ENCODE data around the gene SLIT3. TPM values are rescaled to one million over a fixed set of nuclear protein-coding genes. Genes with fewer than 3 reads are reported as not detected.

SLIT3 gene
- total RNA-seq, 1 donor from 2014 or later = 3.3 TPM

DNA sequence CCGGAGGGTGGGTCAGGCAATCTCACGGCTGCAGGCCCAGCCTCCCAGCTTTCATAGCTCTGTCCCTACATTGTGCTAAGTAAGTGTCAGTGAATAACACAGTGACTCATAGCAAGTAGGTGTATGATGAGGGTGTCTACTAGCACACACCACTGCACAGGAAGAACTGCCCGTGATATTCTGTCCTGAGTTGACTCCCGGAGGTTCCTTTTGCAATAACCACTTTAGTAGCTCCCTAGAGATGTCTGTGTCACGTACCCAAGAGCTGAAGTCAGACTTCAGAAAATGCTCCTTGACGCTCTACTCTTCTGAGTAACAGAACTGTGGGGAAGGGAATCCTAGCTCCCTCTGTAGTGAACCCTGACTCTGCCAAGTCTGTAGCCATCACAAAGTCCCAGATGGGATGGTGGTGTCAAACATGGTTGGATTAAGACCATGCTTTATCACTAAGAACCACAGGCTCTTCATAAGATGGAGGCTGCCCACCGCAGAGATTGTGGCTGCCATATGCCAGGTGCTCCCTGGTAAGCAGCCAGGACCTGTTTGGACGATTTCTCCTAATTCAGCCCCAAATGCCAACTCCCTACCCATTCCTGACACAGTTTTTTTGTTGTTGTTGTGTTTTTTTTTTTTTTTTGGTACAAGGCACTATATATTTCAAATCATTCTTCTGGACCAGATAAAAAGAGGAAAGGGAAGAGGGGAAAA is 369.1 kb downstream of the SLIT3 start:
- peak; percentile 98 for DNase-seq (ENCODE audit: low read depth)

DNA sequence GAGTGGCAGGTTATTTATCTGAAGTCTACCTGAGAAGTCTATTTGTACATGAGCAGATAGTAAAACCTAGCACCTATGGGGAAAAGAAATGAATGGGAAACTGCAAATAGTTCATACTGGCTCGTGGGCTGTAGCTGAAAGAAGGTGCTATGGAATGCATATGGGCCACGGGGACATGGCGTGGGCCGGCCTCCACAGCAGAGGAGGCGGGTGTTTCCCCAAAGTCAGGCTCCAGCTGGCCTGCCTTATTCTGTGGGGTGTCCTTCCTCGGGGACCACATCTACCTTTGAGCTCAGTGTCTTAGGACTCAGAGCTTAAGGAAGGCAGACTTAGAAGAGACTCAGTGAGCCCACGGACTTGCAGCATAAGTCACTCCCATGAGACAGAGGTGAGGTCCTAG is 371.3 kb downstream of the SLIT3 start:
- no peak for DNase-seq (ENCODE audit: low read depth)

DNA sequence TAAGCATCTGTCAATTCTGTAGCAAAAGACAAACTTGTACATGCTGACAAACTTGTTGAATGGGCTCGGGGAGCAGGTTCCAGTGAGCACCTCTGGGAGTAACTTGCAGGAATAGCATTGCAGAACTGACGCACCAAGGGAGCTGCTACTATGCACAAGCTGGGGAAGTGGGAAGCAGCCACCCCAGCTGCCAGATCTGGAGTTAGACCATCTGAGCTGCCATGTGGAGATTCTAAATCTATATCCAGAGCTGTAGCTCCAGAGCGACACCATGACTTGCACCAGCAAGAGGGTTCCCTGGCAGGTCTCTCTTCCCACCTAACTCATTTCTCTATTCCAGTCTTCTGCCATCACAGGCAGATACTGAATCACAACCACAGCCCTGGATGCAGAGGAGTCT is 375.8 kb downstream of the SLIT3 start:
- no peak for DNase-seq (ENCODE audit: low read depth)

DNA sequence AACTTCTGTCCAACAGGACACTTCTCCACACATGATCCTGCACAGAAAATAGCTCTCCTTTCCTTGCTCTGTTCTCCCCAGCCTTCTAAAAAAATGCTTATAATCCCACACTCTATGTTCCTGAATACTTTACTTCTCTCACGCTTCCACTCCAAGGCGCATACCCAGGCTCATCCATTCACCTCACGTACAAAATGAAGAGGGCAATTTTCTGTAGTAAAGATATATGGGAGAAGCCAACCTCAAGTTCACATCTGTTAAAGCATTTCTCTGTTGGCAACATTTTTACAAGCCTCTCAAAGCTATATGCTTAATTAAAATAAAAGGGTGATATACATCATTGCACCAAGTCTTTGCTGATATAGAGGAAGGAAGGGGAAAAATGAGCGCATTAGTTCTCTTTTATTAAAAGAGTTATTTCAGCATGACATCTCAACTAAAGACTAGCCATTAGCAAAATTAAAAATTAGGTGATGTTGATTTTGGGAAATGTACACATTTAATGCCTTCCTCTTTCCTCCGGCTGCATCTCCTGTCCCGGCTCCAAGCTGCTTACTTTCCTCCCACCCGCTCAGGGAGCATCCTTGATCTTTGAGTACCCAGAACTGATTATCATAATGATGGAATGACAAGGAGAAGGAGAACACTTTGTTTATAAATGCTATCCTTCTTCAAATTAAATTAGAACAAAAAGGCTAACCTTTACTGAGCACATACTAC is 379.6 kb downstream of the SLIT3 start:
- no peak for DNase-seq (ENCODE audit: low read depth)

DNA sequence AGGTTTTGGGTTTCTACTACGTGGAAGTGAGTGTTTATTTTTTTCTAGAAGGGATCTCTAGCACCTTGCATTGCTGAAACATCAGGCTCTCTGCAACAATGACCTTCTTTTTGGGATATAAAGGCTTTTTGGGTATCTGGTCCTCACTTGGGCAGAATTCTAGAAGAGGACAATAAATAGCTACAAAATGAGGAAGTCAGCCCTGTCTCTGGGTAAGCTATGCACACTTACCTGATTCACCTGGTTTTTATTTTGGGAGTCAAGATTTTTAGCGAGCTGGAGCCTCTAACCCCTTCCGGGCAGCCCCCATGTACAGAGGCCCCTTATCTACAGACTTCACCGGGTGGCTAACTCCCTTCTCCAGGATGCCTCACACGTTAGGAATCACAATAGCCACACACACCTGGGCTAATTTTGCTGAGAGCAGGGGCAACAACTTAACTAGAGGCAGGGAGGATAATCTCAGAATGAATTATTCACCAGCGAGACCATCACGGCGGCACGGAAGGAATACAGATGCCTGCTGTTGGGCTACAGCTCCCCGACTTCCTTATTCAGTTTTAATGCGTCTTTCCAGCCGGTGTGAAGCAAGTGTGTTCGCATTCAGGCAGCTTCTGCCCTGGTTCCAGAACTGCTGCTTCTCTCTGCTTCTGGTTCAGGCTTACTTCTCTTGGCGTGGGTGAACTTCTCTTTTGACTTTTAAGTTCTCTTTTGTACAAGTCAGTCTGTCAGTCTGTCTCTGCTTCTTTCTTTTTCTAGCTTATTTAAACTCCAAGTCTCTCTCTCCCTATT is 380.7 kb downstream of the SLIT3 start:
- no peak for DNase-seq (ENCODE audit: low read depth)

DNA sequence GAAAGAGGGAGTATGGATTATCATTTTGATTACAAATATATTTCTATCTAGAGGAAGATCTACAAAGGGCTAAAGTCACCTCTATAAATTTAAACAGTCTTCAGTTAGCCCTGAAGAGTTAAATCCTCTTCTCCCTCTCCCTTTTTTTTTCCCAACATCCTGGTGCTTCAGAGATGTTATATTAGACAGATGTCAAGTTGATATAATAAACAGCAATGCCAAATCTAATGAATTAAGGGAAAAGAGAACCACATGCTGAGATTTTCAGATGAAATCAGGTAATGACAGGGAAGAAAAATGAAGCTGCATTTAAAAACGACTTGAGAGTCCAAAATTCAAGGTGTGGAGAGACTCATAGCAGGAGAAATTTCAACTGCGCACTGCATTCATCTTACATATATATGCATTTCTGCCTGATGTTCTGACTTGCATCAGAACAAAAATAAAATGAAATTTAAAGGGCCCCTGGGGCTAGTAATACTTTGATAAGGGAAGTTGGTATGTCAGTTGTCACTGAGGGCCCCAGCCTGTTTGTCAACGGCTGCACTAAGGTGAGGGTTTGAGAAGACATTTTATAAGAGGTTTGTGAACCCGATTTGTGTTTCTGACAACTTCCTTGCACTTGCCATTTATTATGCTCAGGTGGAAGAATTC is 382.9 kb downstream of the SLIT3 start:
- DNase-seq (ENCODE audit: low read depth) = no peak

DNA sequence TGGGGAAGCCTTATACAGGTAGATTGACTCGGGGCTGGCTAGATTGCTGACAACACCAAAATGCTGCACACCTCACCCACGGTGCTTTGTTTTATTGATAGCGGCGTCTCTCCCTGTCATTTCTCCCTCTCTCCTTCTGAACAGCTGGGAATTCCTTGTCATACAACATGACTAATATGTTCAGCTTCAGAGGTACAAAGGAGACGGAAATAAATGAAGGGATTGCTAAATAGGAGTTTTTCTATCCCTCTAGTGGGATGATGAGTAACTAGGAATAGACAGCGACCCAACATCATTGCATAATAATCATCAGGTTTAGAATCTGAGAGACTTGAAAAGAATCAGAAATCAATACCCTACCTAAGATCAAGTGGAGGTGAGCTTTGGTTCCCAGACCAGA is 384.1 kb downstream of the SLIT3 start:
- DNase-seq (ENCODE audit: low read depth) = peak; percentile 80

DNA sequence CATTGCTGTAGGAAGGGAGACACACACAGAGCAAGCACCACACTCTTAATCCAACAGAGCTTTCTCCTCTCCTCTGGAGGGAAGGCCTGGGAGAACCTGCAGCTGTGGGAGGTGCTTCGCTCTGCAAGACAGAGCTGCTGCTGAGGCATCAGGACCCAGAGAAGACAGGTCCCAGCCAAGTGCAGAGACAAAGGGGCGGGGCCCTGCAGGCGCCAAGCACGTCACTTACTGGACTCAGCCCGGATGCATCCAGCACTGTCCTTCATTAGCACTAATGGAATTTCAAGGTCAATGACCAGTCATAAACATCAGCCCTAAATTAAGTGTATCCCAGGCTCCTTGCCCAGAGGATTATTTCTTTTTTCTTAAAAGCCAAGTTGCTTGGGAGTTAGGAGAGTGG is 384.7 kb downstream of the SLIT3 start:
- peak; percentile 15 for DNase-seq (ENCODE audit: low read depth)

DNA sequence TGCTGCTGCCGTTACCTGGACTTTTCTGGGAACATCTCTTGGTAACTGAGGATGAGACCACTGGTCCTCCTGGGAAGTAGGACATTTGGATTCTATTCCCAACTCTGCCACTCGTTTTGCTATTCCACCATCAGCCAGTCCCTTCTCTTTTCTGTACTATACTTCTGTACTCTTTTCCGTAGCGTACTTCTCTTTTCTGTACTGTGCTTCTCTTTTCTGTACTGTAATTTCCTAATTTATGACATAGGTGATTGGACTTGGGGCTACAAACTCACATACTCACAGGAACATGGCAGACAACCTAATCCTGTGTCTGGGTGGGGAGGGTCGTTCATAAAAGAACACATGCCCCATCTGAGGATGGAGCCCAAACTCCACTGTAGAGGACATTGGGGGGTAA is 386.4 kb downstream of the SLIT3 start:
- no peak for DNase-seq (ENCODE audit: low read depth)

DNA sequence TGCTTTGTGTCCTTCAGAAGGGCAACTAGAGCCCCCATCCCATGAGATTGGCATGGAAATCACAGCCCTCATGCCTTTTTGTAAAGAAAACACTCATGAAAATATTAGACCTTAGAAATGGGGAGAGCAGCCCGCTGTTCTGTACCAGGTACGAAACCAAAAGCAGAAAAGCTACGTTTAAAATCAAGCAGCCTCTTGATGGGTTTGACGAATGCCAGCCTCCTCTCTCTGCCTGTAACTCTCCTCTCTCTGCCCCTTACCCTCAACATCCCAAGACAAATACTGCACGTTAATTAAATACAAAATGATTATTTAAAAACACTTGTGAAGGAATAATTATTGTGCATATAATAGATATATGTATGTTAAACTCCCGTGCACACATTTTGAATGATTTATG is 390.1 kb downstream of the SLIT3 start:
- DNase-seq (ENCODE audit: low read depth) = no peak

DNA sequence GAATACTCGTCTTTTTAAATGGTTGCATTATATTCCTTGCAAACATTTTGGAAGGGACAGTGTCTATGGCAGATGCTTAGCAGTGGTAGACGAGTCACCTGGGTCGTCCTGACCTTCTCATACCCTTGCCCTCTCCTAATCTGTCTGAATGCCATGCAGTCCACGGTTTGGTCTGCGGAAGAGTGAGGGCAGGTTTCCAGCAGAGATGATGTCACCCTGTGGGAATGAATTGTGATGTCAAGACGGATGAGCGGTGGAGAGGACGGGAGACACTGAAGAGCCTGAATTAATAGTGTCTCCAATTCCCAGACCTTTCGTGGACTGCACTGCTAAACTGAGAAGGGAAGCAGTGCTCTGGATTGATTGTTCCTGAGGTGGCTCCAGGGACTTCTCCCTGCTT is 392.7 kb downstream of the SLIT3 start:
- DNase-seq (ENCODE audit: low read depth) = peak; percentile 31

DNA sequence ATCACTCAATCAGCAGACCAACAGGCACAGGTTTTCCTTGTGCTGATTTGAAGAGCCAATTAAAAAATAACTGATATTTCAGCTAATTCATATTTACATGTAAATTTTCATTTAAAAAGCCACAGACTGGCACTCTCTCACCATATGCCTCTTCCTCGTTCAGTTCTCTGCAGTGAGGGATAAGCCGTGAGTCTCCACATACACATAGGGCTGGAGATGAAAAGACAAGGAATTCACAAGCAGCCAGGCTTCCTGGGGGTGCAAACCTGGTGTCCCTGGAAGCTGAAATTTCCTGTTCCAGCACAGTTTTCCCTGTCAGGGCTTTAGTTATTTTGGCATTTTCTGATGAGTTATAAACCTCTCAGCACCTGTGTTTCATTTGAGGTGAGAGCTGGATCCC is 397.9 kb downstream of the SLIT3 start:
- no peak for DNase-seq (ENCODE audit: low read depth)

DNA sequence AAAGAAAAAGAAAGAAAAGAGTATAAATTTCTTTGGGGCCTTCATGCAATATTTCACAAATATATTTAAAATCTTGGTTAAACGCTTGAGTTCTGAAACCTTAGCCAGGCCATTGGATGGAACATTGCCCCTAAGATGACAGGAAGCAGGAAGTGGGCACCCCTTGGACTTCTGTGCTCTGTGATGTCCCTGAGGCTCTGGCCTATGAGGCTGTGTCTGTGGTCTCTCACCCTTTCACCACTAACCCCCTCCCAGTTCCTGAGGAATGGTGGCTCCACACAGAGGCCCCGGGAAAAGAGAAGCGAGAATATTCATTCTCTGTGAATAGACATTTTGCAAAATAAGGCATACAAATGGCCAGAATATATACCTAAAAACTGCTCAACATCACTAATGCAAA is 401.3 kb downstream of the SLIT3 start:
- no peak for DNase-seq (ENCODE audit: low read depth)

DNA sequence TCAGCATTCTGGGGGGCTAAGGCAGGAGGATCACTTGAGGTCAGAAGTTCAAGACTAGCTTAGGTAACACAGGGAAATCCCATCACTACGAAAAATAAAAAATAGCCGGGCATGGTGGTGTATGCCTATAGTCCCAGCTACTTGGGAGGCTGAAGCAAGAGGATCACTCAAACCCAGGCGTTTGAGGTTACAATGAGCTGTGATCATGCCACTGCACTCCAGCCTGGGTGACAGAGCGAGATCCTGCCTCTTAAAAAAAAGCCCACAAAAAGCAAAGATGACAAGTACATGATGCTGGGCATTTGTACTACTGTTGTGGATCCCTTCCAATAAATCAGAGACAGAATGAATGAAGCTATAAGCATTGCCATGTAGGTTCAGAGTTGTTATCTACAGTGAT is 401.7 kb downstream of the SLIT3 start:
- no peak for DNase-seq (ENCODE audit: low read depth)

DNA sequence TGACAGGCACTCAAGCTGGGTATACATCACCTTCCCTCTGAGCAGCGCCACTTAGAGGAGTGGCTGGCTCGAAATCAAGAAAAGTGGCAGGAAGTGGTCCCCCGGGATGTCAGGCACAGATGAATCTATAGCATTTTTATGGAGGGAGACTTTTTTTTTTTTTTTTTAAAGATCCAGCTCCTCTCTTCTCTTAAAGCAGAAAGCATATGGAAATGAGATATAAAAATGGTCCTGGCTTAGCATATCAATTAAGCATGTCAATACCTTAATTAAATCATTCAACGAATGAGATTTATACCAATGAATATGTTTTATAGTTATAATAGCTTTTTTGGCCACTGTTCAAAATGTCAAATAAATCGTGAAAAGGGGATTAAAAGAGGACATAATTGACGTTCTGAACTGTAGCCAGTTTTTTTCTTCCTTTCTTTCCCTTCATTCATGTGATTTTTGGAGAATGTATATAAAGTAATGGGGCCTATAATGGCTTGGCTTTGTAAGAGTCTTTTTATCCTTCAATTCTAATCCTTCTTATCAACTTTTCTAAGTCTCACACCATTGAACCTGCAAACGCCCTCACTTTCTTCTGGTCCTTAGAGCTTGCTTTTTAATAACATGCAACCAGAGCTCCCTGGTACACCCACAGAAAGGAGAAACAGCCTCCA is 402.6 kb downstream of the SLIT3 start:
- no peak for DNase-seq (ENCODE audit: low read depth)

DNA sequence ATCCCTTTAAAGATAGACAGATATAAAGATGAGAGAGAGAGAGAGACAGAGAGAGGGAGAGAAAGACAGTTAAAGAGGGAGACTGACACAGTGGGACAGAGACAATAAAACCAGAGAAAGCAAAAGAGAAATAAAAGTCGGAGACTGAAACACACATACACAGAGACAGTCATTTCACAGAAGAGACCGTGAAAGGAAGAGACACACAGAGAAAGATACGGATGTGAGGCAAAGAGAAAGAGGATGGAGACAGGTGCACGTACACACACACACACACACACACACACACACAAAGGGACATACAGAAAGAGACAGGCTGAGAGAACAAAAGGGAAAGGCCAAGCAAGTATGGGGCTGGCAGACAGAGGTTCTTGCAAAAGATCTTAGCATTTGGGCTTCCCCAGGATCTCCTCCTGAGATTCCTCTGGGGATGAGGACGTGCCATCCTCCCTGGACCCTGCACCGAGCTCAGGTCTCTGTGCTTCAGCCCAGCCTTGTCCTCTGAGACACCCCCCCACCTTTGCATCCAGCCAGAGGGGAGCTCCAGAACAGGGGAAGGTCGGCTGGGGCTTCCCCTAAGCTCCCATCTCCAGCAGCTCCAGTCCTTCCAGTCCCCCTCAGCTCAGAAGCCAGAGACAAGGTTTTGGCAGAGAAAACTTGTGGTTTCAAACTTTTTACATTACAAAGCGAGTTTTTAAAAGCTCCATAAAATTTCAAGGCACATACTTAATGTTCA is 403.4 kb downstream of the SLIT3 start:
- no peak for DNase-seq (ENCODE audit: low read depth)

DNA sequence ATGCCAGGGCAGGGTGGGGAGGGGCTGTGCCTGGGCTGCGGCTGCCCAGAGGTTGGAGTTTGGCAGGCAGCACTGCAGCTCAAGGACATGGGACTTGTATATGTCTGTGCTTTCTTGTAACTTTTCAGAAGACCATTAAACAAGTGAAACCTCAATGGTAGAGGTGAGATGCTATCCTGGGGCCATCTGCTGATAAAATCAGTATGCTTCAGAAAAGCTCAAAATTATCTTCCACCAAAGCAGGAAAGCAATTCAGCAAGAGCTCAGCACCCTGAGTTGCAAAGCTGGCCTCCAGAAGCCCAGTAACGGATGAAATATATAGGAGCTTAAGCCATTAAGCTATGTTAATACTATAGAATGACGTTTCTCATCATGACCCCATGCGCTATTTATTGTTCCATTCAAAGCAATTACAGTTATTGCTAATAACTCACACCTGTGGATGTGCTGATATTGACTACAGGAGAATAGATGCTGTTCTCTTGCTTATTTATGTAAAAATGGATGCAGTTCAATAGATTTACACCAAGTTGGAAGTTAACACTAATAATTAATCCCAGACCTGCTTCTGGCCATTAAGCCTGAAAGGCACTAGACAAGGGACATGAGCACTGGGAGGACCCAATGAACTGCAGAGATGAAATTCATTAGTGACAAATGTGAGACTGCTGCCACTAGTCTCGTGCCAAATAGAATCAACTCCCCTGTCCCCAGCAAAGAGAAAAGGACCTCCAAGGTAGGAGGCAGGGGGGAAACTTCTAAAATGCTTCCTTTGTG is 405.5 kb downstream of the SLIT3 start:
- DNase-seq (ENCODE audit: low read depth) = no peak

DNA sequence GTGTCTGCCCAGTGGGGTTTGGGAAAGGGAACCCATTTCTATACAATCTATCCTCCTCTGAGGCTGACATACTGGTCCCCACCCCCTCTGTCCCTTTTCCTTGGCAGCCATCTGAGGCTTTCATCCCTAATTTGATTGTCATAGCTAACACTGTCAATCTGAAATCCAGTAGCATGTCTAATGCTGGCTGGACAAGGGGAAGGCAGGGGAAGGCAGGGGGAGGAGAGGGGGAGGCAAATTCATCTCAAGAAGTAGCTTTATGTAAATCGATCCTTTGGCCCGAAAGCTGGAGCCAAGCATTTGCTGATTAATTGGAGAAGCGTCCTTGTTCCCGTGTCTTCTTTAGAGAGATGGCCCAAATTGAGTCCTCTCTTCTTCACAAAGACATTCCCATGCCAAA is 407.7 kb downstream of the SLIT3 start:
- no peak for DNase-seq (ENCODE audit: low read depth)

DNA sequence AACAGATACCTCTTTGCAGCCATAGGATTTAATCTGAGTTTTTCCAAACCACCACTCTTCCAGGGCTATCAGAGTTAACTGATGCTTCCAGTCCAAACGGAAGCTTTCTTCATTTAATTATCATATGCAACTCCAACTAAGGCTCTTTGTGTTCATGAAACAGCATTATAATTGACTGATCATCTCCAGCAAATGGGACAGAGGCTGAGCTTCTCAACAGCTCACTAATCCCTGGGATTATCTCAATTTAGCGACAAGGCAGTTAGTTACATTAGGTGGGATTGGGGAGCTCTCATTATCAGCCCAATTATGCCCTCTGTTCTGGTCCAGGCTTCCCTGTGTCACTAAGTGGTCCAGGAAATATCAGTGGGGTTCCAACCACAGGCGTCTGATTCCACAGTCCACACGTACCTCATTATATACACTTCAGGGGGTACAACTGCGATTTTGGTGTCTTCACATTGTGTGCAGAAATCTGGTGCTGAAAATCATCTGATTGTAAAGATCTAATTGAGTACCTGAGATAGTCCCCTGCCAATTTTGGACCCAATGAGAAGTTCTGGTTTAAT is 408.2 kb downstream of the SLIT3 start:
- no peak for DNase-seq (ENCODE audit: low read depth)

Measured in renal cortical epithelial cell (primary cell).